GM06990 (cell line): Measurements from ENCODE around the gene LCORL.

Experiments
- DNase-seq: peaks from one replicate; pipeline ENCODE4 v3.0.0-alpha.2; 2011; ENCODE audit not compliant: insufficient read length; ENCODE audit errors: extremely low read depth
- H3K27me3 ChIP-seq: replicated peaks from 2 replicates; pipeline ENCODE4 v1.6.0; 2011; ENCODE audit warnings: low read length; ENCODE audit not compliant: control insufficient read depth, insufficient read depth
- H3K36me3 ChIP-seq: 2 replicates; pipeline ENCODE4 v1.5.1; 2011; ENCODE audit warnings: low read length; ENCODE audit not compliant: control insufficient read depth, insufficient read depth
- H3K4me3 ChIP-seq: replicated peaks from 2 replicates; pipeline ENCODE4 v1.5.1; 2011; ENCODE audit warnings: low read depth, mild to moderate bottlenecking, control low read depth, low read length
- CTCF ChIP-seq: IDR thresholded peaks from 2 replicates; pipeline ENCODE4 v1.5.1; 2011; ENCODE audit warnings: low read length, control low read depth, mild to moderate bottlenecking, inconsistent platforms; ENCODE audit not compliant: insufficient read depth, poor library complexity, severe bottlenecking

Gene LCORL

GRCh38 chr4:17807446-17807845 is 214.1 kb downstream of the LCORL start:
- TF ChIP-seq CTCF = no peak
- Histone ChIP-seq H3K4me3 (peak overlapping the region; percentile 9), H3K27me3 (no peaks in the 10 kb centered on the region), H3K36me3 (peaks cover 10% of the 10 kb centered on the region)
- DNase-seq = no peak

- H3K27me3 ChIP-seq = no peaks in the 10 kb centered on the region
- H3K36me3 ChIP-seq = peaks cover 10% of the 10 kb centered on the region
- DNase-seq = no peak
- no peak for TF ChIP-seq CTCF
- no peak overlapping the region for H3K4me3 ChIP-seq
Measured at GRCh38 chr4:17805580-17806155, 215.9 kb downstream of the LCORL start.

GRCh38 chr4:17797808-17798207 is 223.7 kb downstream of the LCORL start:
- peaks cover 1% of the 10 kb centered on the region for H3K36me3 ChIP-seq

GRCh38 chr4:17794730-17795129 is 226.8 kb downstream of the LCORL start:
- no peak for DNase-seq
- H3K27me3 ChIP-seq = no peaks in the 10 kb centered on the region
- no peak overlapping the region for H3K4me3 ChIP-seq
- TF ChIP-seq CTCF = no peak
- peaks cover 1% of the 10 kb centered on the region for H3K36me3 ChIP-seq

More at GRCh38 chr4:17797808-17798207, 223.7 kb downstream of the LCORL start:
- DNase-seq = no peak
- TF ChIP-seq CTCF = no peak
- no peaks in the 10 kb centered on the region for H3K27me3 ChIP-seq
- no peak overlapping the region for H3K4me3 ChIP-seq
